ENCODE results near the gene FOXJ1. TPM values are rescaled to one million over a fixed set of nuclear protein-coding genes. Genes with fewer than 3 reads are reported as not detected.

The FOXJ1 gene
- total and polyA plus RNA-seq, 2 of the 8 experiments (the other 6 are each of a cell fraction or from before 2014, with no cell fraction given) = 4.7 to 5.4 TPM

GRCh38 chr17:76131692-76132573 is 9.1 kb downstream of the FOXJ1 start:
- peak overlapping the region; percentile 47 for H3K4ac ChIP-seq (replicated peaks; ENCODE audit: insufficient read length, low read depth, low read length)
- H3K4me1 ChIP-seq (replicated peaks in 1 of 4; ENCODE audit: control insufficient read depth in 3 of 4, insufficient read depth in 4 of 4, low read length in 3 of 4) = peaks cover 18 to 55% (median 45%) of the 10 kb centered on the region in 4 experiments
- no peak for FAIRE-seq
- H3K4me3 ChIP-seq (ENCODE audit: extremely low read depth in 1 of 4, insufficient read depth in 2 of 4, low read depth in 3 of 4, low read length in 4 of 4) = peak overlapping the region in 1 of 4 experiments; percentile 47; a peak in 2 of 8 replicates
- H3K23ac ChIP-seq (ENCODE audit: insufficient read length) = no peak overlapping the region
- peak overlapping the region; percentile 95 for H4K91ac ChIP-seq (replicated peaks; ENCODE audit: insufficient read length, low read length)
- H3K79me1 ChIP-seq (ENCODE audit: low read depth, low read length) = no peaks in the 10 kb centered on the region
- peak overlapping the region; percentile 79 for H3K18ac ChIP-seq (ENCODE audit: extremely low read depth, low read length)
- H3K27me3 ChIP-seq (replicated peaks in 1 of 4; ENCODE audit: control insufficient read depth in 3 of 4, extremely low read depth in 1 of 4, insufficient read depth in 3 of 4, low read length in 3 of 4) = peaks cover 0 to 23% (median 10%) of the 10 kb centered on the region in 4 experiments; a peak in 6 of 7 replicates
- 29% methylated on average over 19 of the region's 21 CpGs; no CpG with 5 or more reads in 1 of the 2 experiments for WGBS, 2 experiments (ENCODE audit: extremely low coverage in 1 of 2, insufficient coverage in 1 of 2, insufficient read length in 1 of 2, insufficient replicate concordance in 2 of 2, low coverage in 1 of 2, low lambda C conversion rate in 2 of 2, missing lambda C conversion rate in 1 of 2)
- peak overlapping the region in 2 of 4 experiments; percentile 13 to 14; a peak in 1 of 7 replicates for H3K9ac ChIP-seq (replicated peaks in 1 of 4; ENCODE audit: extremely low read depth in 1 of 4, low read depth in 3 of 4, low read length in 3 of 4)
- ChIA-PET POLR2A (ENCODE audit: partially characterized antibody) (interaction anchor here (1.0 to 9.3 kb wide), 7 partner anchors 10 to 122 kb away, joined by 3 to 70 read pairs (median 3); partner anchors contain the start of gene FOXJ1), CTCF (ENCODE audit: partially characterized antibody) (interaction anchor here (1.0 to 41.5 kb wide), 6 partner anchors 11 to 148 kb away, joined by 3 to 778 read pairs (median 15); partner anchors contain the start of genes EXOC7 and FOXJ1)
- H2BK5ac ChIP-seq (ENCODE audit: low read depth, low read length) = peak overlapping the region; percentile 96; the same call in 1 of the 2 replicates
- 0 out of 2 replicates have a peak overlapping the region, but pooled peaks have one; percentile 52 for H3K27ac ChIP-seq (ENCODE audit: low read depth, low read length)
- H3K14ac ChIP-seq (ENCODE audit: insufficient read length) = peak overlapping the region; percentile 11
- H2AFZ ChIP-seq (ENCODE audit: low read length) = no peak overlapping the region
- H3K4me2 ChIP-seq (ENCODE audit: insufficient read depth in 1 of 2, low read depth in 2 of 2, low read length in 2 of 2) = peak overlapping the region; percentile 68 to 69
- DNase-seq (ENCODE audit: low read depth in 1 of 2, low spot score in 2 of 2) = no peak
- H3K79me2 ChIP-seq (ENCODE audit: control insufficient read depth in 1 of 2, insufficient read depth in 2 of 2, low read length in 2 of 2) = no peaks in the 10 kb centered on the region
- no peaks in the 10 kb centered on the region for H3K36me3 ChIP-seq (ENCODE audit: control insufficient read depth in 2 of 4, insufficient read depth in 4 of 4, low read length in 3 of 4)
- H4K8ac ChIP-seq (ENCODE audit: extremely low read depth, insufficient read depth, low read length) = no peak overlapping the region
- peaks cover 11% of the 10 kb centered on the region; the same call in 1 of the 2 replicates for H3K23me2 ChIP-seq (ENCODE audit: low read depth, low read length)
- H2BK120ac ChIP-seq (replicated peaks; ENCODE audit: low read depth, low read length) = peak overlapping the region; percentile 98
- peak overlapping the region; percentile 51 for H4K5ac ChIP-seq (ENCODE audit: insufficient read length, low read depth, low read length)
- H2BK20ac ChIP-seq (ENCODE audit: low read length) = peak overlapping the region; percentile 90; the same call in 1 of the 2 replicates
- H4K20me1 ChIP-seq (replicated peaks in 1 of 2; ENCODE audit: control insufficient read depth in 1 of 2, insufficient read depth in 2 of 2, low read length in 2 of 2) = no peaks in the 10 kb centered on the region
- H3K9me3 ChIP-seq (ENCODE audit: insufficient read depth in 2 of 2, low read depth in 1 of 2, low read length in 1 of 2) = no peaks in the 10 kb centered on the region
- no peak overlapping the region for H3K56ac ChIP-seq (replicated peaks; ENCODE audit: insufficient read length, low read depth, low read length)
- peak overlapping the region; percentile 95; the same call in 1 of the 2 replicates for H2BK12ac ChIP-seq (ENCODE audit: low read depth, low read length)
- H2AK5ac ChIP-seq (ENCODE audit: low read depth, low read length) = peak overlapping the region; percentile 79; the same call in 1 of the 2 replicates
- H2BK15ac ChIP-seq (ENCODE audit: low read length) = peak overlapping the region; percentile 88; the same call in 1 of the 2 replicates
- TF ChIP-seq CBX8 (IDR thresholded peaks at IDR 0.05; ENCODE audit: borderline replicate concordance, low read depth, low read length) = no peak
- no peak for TF ChIP-seq EZH2 (IDR thresholded peaks at IDR 0.05; ENCODE audit: low read depth, low read length, severe bottlenecking)

Measured in H1 (cell line).